Middle frontal gyrus (tissue), 1 donor: ENCODE measurements around the gene SORT1.
A peak's percentile ranks its signal among the peaks of the same experiment; 100 is the strongest.
"Not testable (repeated sequence)": the region's sequence is repeated elsewhere in the genome, so short reads cannot be mapped to it uniquely, and the experiment has no call there.

Experiments
- DNase-seq: peaks from one replicate; pipeline ENCODE4 v3.0.0-alpha.2; 2015; ENCODE audit warnings: low spot score; ENCODE audit errors: extremely low spot score

Gene SORT1

DNA sequence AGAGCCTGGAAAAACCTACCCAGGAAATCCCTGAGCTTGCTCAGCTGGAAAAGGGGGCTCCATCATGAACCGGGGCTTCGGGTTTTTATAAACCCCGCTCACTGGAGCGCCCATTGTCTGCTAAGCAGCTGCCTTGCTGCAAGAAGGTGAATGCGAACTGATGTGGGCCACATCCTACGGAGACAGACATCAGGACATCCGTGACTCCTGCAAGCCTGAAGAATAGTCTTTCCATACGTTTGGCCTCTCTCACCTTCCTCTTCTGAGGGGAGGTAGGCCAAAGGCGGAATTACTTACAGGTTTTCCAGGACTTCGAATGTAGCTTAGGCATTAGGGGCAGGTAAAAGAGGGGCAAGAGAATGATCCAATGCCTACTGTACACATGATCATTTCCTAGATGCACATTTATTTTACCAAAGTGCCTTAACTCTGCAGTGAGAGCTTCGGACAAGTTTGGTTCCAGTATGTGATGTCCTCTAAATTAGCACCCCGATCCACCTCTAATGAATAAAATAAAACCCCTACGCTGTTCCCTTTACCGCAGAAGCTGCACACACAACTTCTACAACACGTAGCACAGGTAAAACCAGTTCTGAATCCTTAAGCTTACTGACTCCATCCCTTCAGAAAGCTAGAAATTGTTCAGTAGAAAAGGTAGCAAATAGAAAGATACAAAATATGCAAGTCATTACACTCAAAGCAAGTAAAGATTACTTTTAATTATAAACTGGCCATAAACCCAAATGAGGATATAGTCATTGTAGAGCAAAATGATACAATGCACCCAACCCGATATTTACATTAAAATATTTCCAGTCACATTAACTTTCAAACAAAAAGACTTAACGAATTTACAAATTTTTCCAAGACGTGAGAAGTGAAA, 866 bp upstream of the SORT1 start:
- peak; percentile 3 for DNase-seq

DNA sequence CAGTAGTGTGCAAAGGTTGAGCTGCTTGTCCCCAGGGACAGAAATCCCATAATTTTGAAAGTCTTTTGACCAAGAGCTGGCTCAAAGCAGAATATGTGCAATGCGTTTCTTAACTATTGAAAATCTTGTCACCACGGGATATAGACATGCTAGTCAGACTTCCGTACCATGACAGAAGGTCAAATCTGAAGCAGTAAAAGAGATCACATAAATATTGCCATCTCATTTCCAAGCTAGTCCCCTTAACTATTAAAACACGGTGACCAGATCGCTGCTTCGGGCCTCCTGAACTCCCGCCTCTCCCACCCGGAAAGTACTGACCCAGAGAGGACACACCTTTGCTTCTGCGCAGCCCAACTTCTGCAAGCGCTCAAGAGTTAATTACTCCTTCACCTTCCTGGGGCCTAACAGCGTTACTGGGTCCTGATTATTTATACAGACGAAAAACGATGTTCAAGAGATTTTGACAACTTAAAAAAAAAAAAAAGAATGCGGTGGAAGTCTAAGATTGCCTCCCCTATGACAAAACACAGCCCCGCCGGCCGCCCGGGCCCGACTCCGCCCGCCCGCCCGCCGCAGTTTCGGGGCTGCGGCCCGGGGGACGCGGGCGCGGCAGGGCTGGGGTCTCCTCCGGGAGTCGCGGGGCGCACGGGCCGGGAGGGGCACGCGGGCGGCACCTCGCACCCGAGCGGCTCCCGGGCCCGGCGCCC, 692 bp downstream of the SORT1 start:
- no peak for DNase-seq

DNA sequence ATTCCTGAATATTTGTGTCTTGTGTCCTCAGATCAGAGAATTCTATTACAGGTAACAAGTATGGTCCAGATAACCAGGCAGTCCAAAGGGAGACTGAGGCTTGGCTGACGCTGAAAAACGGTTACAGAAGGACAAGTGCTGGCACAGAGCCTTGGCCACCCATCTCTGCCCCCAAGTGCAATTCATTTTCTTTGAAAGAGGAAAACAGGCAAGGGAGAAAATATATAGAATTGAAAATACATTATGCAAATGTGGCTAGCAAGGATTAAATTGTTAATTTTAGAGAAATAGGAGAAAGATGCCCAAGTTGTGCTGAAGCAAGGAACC, 1.2 kb downstream of the SORT1 start:
- DNase-seq: no peak

DNA sequence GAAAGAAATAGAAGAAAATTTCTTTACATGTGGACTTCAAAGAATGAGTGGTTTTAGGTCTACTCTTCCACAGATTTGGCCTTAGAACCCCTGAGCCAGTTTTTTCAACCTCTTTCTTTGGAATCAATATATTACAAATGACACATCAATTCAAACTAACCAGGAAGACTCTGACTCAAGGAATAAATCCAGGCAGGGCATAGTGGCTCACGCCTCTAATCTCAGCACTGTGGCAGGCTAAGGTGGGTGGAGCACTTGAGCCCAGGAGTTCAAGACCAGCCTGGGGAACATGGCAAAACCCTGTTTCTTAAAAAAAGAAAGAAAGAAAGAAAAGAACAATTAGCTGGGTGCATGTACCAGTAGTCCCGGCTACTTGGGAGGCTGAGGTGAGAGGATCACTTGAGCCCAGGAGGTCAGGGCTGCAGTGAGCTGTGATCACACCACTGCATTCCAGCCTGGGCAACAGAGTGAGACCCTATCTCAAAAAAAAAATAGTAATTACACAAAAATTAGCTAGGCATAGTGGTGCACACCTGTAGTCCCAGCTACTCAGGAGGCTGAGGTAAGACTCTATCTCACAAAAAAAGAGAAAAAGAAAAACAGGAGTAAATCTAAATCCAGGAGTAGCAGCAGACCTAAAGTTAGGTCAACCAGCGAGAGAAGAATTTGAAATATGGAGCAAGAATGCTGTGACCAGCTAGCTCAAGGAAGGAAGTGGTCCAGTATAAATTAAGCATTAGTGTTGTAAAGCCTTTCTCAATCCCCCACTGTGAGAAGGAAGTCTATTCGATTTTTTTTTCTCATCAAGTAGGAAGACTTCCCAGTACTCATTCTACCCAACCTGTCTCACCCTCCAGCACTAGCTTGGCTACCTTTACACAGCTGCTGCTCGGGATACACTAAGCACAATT, 1.9 kb downstream of the SORT1 start:
- DNase-seq: no peak

DNA sequence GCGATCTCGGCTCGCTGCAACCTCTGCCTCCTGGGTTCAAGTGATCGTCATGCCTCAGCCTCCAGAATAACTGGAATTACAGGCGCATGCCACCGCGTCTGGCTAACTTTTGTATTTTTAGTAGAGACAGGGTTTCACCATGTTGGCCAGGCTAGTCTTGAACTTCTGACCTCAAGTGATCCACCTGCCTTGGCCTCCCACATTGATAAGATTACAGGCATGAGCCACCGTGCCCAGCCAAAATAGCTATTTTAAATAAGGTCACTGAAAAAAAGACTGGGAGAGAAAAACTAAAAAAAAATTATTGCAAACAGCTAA, 2.5 kb downstream of the SORT1 start:
- DNase-seq: not testable (repeated sequence)

DNA sequence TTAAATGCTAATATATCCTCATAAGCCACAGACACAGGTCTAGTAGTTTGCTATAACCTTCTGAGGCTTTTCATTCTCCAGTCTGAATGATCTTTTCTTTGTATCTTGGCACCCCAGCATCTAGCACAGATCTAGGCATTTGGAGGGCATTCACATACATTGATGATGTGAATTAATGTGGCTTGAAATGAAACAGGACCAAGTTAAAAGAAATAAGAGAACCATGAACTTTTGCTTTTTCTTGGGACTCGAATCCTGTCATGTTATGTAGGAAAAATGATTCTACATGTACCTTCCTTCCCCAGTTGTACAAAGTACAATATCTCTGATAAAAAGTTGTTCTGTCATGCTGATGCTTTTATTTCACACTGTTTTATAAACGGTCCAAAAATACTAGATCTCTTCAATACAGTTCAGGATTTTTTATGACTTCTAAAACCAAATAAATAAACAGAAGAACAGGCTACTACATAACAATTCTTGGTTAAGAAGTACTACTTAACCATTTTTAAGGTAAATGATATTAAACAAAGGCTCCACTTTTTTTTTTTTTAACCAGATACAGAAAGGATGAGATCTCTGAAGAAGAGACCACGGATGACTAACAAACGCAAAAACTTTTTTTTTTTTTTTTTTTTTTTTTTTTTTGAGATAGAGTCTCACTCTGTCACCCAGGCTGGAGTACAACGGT, 3.0 kb downstream of the SORT1 start:
- no peak for DNase-seq

DNA sequence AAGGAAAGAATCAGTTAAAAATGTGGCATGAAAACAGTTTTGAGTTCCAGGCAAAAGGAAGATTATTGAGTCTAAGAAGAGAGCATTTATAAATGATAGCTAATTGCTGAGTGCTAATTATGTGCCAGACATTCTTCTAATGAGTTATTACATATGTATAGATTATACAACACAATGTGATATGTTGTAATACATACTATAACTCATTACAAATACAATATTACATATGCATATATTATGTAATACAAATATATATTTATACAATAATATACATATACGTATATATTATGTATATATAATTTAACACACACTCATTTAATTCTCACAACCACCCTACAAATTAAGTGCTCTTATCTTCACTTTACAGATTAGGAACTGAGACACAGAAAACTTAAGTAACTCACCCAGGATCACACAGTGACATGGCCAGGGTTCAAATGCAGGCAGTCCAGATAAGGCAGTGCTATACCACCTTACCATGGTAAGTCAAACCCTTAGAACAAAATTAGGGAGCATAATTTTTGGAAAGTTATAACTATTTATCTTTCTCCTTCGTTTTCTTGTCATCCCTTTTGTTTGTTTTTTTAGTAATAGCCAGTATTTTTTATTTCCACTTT, 4.0 kb downstream of the SORT1 start:
- DNase-seq: no peak

DNA sequence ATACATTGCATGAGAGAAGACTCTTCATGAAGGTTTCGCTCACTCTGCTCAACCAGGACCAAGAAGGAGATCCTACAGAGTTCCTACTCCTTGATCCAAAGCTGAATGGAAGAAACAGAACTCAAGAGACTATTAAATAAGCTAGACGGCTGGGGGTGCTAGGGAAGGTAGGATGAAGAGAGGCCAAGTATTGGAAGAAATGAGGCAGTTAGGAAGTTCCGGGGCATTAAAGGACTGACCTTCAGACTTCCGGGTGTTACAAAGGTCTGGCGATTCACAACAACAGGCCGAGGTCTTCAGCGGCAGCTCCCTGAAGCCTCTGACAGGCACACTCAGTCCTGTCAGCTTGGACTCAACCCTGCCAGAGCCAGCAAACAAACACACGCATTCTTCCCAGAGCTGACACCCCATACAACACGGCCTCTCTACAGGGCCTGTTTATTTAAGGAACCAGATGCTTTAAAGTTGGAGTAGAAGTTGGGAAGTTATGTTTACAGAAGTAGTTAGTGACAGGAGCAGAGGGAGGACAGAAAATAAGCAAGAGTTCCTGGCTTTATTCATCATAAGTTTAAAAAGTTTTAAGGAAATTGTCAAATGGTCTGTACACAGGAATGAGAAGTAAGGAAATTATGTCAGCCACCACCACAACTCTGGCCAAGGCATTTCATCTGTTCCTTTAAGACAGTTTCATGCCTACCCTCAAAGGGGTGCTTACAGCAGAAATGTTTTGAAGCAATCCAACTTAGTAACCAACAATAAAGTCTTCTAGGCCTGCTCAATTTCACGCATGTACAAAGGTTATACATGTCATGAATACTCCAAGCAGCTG, 4.7 kb downstream of the SORT1 start:
- DNase-seq: no peak

DNA sequence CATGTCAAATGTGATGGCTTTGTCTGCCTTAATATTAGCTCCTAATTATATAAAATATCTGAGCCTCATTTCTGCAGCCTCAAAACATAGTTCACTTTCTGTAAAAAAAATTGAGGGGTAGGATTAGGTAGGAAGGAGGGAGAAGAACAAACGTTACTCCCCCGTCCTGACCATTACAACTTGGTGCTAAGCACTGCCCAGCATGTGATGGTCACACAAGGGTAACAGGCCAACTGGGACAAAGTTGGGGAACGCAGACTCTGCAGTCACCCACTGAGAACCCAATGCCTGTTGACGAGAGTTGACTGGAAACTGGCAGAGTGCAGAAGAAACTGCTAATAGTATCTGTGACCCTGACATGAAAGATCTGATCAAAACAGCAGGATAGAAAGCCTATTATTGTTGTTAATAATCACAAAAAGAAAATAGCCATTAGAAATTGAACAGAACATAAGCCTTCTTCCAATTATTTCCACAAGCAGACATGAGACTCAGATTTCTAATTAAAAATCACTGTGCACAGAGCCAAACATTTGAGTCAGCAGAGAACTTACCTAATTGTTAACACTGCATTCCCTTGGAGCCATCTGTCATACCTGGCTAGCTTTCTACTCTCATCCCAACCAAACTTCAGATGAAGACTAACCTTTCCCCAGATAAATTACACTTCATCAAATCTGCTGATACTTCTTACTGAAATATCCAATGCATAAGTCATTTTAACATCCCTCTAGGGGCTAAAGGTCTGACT, 5.5 kb downstream of the SORT1 start:
- DNase-seq: no peak

DNA sequence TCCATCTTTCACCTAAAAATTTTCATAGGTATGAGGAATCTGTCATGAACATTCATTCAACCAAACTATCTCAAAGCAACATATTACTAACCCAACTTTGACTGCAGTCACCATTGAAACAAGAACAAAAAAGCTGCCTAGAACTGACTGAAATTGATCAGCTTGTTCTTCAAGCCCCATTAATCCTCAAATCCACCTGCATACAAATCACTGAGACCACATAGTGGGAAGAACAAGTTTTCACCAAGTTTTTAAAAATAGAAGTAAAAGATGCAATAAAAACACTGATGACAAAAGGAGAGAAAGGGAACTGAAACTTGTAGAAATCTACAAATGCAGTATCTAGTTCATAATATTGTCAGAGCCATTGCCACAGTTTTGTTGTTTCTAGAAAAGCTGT, 6.1 kb downstream of the SORT1 start:
- DNase-seq: no peak

DNA sequence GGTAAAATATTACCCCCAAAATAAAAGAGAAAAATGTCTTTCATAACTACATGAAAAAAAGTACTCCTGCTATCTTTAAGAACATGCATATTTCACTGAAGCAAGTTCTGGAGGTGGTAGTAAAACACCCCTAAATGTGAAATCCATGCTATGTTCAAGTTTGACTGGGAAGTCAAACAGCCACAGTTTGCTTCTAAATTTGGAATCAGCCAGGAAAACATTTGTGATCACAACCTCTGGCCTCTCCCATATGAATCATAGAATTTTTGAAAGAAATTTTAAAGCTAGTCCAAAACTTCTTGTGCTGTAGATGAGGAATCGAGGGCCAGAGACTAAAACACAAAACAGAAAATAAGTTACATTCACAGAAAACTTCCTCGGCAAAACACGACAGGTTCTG, 6.6 kb downstream of the SORT1 start:
- no peak for DNase-seq

DNA sequence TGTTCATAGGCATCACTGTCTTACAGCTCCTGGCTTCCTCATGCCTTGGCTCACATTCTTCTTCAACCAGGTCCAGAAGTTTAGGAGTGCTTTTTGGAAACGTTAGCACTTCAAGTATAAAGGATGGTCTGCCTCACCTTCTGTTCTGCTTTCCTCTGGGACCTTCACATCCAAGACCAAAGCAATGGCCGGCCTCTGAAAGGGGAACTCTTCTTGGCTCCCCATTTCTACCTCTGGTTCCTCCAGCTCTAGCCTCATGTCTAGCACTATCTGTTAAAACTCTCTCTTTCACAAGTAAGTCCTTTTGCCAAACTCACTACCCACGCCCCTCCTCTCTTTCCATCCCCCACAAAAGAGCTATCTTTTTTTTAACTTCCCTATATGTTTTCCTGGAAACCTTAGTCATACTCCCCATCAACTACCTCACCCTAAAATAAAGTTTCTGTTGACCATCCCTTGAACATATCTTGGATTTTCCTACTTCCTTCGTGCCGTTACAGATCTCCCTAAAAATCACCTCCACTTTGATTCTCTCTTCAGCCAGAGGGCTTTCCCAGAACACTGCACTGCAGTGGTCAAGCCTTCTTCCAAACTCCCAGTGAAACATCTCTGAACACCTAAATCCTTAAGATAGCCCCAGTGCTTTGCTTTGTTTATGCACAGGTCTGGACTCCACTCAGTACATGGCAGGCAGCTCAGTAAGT, 7.9 kb downstream of the SORT1 start:
- no peak for DNase-seq

DNA sequence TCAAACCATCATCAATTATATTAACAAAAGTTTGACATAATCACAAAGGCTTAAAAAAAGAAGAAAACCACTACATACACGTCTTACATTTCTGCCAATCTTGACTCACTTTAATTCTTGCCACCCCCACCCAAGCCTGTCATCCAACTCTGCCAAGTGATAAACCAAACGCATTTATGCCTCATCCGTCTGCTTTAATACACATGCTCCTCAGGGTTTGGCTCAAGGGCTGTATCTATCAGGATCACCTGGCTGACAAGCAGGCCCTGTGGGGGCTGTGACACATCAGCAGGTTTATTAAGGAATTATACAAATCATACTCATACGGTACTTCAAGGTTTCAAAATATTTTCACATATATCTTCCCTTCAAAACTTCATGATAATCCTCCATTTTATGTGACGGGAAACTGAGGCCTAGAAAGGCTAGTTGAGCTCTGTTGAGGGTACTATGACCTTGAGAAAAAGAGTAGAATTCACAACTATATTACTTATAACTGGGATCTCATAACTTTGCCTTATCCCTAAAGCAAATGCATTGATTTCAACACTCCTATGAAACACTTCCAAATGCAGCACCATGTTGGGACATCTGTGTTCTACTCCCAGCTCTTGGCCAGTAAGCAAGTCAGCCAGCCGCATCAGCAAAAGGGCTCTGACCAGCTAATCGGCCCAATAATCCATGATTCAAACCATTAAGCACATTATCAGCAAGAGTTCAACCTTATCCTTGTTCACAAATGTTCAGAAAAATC, 8.7 kb downstream of the SORT1 start:
- DNase-seq: no peak

DNA sequence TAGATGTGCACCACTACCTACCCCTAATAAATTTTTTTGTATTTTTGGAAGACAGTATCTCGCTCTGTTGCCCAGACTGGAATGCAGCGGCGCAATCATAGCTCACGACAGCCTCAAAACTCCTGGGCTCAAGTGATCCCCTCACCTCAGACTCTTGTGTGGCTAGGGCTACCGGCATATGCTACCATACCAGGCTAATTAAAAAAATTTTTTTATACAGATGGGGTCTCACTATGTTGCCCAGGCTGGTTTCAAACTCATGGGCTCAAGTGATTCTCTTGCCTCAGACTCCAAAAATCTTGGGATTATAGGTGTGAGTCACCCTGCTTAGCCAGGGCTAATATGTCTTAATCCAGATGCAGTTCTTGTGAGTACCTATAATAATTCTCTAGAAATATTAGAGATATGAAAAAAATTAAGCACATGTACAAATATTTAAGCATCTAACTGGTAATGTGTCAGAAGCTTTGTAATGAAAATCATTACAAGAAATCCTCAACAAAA, 9.5 kb downstream of the SORT1 start:
- no peak for DNase-seq

DNA sequence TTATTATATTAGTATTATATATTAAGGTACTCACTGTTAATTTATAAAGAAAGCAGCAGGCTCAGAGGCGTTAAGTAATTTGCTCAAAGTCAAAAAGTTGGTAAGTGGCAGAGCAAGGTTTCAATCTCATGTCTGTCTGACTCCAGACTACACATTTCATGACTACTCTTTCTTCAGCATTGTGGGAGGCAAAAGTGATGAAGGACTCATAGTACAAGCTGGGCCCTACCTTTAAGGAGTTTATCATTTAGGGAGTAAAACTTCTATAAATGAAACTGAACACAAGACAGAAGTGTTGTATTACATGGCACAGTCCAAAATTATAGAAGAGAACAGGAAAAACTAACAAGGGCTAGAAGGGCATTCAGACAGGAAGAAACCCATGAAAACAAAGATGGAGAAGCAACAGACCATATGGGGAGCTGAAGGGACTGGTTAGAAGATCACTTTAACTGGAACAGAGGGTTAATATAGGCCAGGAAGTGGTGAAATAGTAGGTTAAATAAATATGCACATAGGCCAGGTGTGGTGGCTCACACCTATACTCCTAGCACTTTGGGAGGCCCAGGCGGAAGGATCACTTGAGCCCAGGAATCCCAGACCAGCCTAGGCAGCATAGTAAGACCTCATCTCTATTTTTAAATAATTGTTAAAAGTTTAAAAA, 11.5 kb downstream of the SORT1 start:
- DNase-seq: no peak

DNA sequence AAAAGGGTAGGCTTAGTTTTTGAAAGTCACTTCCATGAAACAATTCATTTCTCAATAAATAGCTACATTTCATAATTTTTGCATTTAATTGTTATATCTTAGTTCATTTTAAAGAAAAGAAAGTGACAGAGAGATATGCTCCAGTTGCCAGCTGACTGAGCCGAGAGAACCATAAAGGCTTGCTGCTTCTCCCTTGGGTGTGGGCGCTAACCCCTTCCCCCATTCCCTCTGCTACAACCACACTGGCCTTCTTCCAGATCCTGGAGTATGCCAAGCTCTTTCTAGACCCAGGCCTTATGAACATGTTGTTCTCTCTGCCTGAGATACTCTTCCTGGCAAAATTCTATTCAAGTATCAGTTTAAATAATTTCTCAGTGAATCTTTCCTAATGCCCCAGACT, 12.3 kb downstream of the SORT1 start:
- no peak for DNase-seq

DNA sequence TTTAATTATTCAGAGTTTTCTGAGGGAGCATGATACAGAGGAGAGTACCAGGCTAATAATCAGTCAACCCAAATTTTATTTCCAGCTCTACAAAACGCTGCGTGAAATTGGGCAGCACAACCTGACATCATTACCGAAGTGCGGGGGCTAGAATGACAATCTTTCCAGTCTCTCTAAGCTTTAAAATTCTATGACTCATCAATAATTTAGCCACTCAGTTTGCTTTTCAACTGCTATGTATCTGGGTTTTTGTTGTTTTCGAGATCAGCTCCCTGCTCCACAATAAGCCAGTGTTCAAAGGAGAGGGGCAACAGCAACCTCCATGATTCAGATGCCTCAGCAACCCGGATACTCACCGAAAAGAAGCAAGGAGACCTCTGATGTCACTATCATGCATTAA, 13.9 kb downstream of the SORT1 start:
- DNase-seq: no peak
